NCI-H2081 treated with DMSO at 0.1 percent for 48 hours (cell line): Measurements from ENCODE around the gene P2RY12.
"Not testable (repeated sequence)": the region's sequence is repeated elsewhere in the genome, so short reads cannot be mapped to it uniquely, and the experiment has no call there.

Experiments
- DNase-seq: peaks from one replicate; lab custom pipeline; 2025; lab: John Stamatoyannopoulos, UW

The P2RY12 gene

GRCh38 chr3:151393146-151393830, 8.7 kb upstream of the P2RY12 start:
- DNase-seq, result no peak

- not testable (repeated sequence) for DNase-seq
Observed at GRCh38 chr3:151392191-151392590, 7.6 kb upstream of the P2RY12 start.

GRCh38 chr3:151391720-151392119, 7.2 kb upstream of the P2RY12 start:
- no peak for DNase-seq

- DNase-seq, result no peak
Observed at GRCh38 chr3:151387842-151388241, 3.3 kb upstream of the P2RY12 start.

- DNase-seq, result no peak
Observed at GRCh38 chr3:151387432-151387831, 2.9 kb upstream of the P2RY12 start.

DNA sequence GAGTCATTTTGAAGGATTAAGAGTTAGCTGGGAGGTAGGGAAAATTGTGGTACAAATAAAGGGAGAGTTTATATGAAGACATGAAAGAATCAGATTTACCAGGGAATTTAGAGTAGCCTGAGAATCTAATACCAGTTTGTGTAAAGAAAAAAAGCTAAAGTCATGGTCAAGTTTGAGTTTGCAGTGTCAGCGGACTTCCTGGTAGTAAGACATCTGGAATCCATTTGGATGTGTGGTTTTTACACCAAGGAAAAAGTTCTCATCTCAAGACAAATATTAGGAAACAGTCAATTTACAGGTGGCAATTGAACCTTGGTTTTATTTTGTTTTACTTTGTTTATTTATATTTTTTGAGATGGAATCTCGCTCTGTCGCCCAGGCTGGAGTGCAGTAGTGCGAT, 1.5 kb upstream of the P2RY12 start:
- no peak for DNase-seq

GRCh38 chr3:151383956-151384355, 597 bp downstream of the P2RY12 start:
- DNase-seq, result no peak

DNA sequence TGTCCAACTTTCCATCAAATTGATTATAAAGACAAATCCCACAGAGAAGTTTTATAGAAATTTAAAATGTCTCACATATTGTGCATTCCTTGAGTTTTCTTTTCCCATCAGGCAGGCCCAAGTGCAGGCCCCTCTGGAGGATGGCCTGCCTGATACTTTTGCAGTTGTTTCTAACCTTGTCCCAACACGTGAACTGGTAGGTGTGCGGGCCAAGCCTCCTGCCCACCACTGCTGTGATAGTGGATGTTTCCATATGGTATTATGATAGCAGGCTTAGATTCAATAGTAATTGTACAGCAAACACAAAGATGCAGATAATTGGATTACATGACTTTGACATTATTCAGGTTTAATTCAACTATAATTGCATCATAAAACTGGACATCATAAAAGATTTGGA, 1.4 kb downstream of the P2RY12 start:
- no peak for DNase-seq

DNA sequence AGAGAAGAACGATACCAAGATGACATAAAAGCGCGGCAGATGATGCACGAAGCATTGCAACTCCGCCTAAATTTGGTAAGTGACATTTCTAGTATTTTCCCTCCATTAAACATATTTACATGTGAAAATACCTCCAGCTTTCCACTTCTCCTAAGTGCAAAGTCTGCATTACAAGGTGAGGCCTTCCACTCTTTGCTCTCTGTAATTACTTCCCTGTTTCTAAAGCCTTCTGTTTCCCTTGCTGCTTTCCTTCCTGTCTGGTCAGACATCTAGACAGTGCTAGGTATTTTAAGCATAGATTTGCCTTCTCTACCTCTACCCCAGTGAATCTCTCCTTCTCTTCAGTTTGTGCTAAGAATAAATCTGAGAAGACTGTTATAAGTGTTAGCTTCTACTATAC, 1.9 kb downstream of the P2RY12 start:
- DNase-seq, result no peak

DNA sequence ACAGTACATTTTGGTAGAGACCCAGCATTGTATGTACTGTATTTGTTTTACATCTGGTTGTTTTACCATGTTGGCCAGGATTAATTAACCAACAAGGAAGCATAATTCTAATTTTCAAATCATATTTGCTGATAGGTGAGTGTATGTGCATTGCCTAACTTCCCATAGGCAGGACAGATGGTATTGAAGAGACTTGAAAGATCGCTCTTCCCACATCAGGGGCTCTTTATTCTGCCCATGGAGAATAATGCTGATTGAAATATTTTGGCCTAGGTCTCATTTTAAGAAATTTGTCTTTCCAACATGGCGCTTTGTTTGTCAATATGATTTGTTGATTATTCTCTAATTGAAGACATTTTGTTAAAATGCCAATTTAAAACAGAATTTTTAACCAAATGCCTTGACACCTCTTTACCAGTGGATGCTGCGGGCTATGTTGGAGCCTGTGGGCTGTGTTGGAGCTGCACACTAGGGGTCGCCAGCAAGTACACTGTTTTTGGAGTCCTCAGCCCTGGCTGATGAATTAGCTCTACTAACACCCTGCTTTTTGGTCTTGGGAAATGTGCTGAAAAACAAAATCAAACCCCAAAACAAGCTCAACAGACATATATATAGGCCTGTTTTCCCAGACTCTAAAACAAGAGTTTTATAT, 5.3 kb downstream of the P2RY12 start:
- DNase-seq, result no peak

DNA sequence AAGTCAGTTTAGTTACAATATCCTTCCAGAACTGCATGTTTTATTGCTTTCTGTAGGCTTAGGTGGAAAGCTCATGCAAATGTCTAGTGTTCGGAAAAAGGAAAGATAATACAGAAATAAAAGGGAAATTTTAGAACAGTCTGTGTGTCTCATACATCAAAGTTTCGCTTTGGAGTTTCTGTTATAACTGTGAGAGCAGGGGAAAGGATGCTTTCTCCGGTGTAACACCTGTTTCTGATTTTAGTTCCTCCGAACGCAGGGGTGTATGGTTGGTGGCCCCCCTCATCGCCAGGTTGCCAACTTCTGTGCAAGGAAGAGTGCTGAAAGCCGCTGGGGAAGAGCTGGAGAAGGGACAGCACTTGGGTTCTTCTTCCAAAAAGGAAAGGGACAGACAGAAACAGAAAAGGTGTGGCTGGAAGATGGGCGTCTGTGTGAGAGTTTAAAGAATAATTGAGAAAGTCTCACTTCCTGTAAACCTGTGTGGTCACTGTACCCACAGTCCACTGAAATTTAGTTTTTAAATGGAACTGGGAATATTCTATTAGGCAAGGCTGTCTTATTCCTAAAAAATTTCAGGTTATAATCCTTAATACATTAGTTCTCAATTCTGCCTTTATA, 6.7 kb downstream of the P2RY12 start:
- DNase-seq, result no peak

DNA sequence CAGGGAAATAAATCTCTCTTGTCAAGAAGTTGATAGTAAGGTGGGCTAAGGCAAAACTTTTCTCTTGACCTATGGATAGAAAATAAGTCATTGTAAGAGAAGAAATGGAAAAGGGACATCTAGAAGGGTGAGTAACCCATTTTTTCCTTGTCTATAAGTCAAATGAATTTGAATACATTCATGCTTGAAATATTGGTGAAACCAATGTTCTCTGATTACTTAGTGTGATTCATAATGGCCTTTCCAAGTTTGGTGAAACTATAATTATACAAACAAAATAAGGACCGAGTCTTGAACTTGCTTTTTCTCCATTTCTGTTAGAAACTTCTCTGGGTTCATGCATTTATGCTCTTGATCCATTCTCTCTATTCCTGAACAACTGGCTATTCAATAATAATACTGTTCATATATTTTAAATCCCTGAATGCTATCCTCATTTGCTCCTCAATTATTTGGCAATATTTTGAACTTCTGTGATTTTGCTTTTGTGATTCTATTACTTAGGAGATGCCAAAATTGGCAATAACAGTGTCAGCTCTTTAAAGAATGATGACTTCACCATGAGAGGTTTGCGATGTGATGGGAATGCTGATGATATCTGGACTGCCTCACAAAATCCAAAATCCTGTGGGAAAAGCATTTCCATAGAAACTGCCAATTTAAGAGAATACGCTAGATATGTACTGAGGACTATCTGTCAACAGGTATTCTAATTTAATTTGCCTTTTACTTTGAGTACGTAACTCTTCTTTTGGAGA, 12.3 kb downstream of the P2RY12 start:
- DNase-seq, result no peak

- DNase-seq, result no peak
Observed at GRCh38 chr3:151371526-151371925, 13.0 kb downstream of the P2RY12 start.

GRCh38 chr3:151367448-151367847, 17.1 kb downstream of the P2RY12 start:
- DNase-seq, result no peak

DNA sequence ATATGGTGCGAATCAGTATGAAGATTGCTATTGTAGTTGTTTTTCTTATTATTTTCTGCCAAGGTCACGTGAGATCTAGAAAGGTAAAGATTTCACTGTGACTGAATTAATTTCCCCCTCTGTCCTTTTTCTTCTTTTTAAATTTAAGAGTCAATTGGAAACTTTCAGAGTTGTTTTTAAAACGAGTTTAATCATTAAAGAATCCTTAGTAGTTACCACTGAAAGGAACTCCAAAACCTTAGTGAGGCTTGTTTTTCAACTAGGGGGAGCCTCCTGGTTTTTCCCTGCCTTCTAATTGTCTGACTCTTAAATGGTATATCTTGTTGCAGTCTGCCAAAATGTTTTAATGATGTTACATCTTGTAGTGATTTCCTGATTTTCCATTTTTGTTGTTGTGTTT, 17.6 kb downstream of the P2RY12 start:
- no peak for DNase-seq

GRCh38 chr3:151362751-151363174, 21.8 kb downstream of the P2RY12 start:
- DNase-seq, result no peak

GRCh38 chr3:151357463-151357850, 27.1 kb downstream of the P2RY12 start:
- DNase-seq, result no peak

DNA sequence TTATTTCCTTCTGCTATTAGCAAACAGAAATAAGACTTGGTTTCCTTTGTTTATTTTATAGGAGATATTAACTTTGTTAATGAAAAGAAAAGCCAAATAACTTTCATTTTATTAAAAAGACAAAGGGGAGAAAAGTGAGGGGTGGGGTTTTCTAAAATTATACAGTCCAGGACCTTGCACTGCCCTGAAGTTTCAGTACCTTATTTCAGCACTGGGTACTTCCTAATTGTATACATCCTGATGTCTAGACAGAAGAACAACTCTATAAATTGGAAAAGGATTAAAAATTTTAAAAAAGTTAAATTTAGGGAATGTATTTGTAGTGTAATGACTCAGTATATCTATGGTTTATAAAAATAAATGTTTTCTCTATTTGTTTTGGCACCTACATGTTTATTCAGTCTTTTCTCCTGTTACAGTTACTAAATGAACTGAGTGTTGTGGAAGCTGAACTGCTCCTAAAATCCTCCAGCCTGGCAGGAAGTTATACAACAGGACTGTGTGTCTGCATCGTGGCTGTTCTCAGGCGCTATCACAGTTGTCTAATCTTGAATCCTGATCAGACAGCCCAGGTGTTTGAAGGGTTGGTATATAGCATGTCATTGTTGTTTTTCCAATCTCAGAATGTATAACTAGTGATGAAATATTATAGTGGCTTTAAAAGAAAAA, 27.6 kb downstream of the P2RY12 start:
- no peak for DNase-seq

DNA sequence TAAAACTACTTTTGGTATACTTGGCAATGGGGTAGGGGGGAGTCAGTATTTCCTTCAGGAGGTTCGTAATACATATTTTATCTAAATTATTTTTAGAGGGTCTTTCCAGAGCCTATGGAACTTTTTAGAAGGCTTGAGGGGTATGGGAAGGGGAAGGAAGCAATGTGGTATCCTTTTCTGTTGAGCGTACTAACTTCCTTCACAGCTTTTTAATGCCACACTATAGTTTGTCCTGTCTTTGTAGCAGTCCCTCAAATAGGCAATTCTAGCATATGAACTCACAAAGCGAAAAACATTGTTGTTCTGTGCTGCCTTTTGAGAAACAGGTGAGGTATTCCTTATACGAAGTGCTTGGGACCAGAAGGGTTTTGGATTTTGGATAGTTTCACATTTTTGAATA, 32.9 kb downstream of the P2RY12 start:
- no peak for DNase-seq

DNA sequence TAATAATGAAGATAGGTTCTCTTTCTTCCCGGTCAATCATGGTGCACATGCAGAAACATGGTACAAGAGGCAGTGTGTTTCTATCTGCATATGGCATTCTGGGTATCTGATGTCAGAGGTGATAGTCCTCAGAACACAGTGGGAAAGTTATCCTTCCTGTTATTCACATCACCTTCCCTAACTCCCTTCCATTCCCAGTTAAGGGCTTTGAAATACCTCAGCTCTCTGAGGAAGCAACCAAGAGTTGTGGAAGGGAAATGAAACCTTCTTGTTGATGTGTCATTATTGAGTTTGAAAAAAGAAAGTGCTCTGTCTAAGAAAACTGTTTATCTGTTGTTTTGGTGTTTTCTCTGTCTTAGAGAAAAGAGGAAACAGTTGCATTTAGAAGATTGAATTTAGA, 33.3 kb downstream of the P2RY12 start:
- DNase-seq, result no peak

DNA sequence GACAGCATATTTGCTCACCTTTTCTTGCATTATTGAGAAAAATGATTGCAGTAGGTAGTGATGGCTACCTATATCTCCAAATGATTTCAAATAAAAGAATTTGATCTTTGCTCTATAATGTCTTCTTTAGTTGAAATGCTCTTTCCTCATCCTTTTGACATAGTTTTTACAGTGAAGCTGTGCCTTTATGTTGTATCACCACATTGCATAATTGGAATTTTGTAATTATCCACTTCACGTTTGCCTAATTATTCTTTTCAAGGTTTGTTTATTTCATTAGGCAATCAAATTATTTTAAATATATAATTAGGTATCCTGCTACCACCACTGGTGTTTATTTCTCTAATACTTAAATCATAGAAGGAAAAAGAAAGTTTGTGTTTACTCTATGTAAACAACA, 33.9 kb downstream of the P2RY12 start:
- DNase-seq, result no peak

- no peak for DNase-seq
Observed at GRCh38 chr3:151347432-151347831, 37.1 kb downstream of the P2RY12 start.
